Measurements from ENCODE around the gene DNAJA3. TPM values are rescaled to one million over a fixed set of nuclear protein-coding genes. Genes with fewer than 3 reads are reported as not detected.

DNAJA3 gene
- total and polyA plus RNA-seq, 12 donors, result 21.9 to 166 (median 76.5) TPM

- no peaks in the 10 kb centered on the region for H3K9me3 ChIP-seq (replicated peaks in 1 of 3)
- peaks cover 0 to 5% of the 10 kb centered on the region in 2 donors for H3K4me1 ChIP-seq (replicated peaks in 1 of 2)
- DNase-seq, result peak in 6 of 7 donors; percentile 49 to 79 (median 70)
- no peak for TF ChIP-seq CTCF (IDR thresholded peaks at IDR 0.05)
- no peak for TF ChIP-seq POLR2A (IDR thresholded peaks at IDR 0.05)
- 48 to 68% (median 57%) methylated on average over 5 of the region's 5 CpGs for WGBS, 4 donors
- H3K4me3 ChIP-seq, result no peak overlapping the region
- H3K36me3 ChIP-seq (replicated peaks in 1 of 2), result peaks cover 0 to 79% of the 10 kb centered on the region in 2 donors
- H3K27me3 ChIP-seq, result no peaks in the 10 kb centered on the region
- H3K27ac ChIP-seq, result peak overlapping the region in 1 of 5 donors; percentile 23
- intact Hi-C loops (cut with DNase I), result no loop called here
Measured at GRCh38 chr16:4452674-4453073, 27.0 kb downstream of the DNAJA3 start.

GRCh38 chr16:4454623-4455022 is 29.0 kb downstream of the DNAJA3 start:
- no peaks in the 10 kb centered on the region for H3K9me3 ChIP-seq (replicated peaks in 1 of 3)
- H3K27ac ChIP-seq, result no peak overlapping the region
- intact Hi-C loops (cut with DNase I), result no loop called here
- DNase-seq, result no peak
- TF ChIP-seq CTCF (IDR thresholded peaks at IDR 0.05) (no peak), POLR2A (IDR thresholded peaks at IDR 0.05) (no peak)
- no peak overlapping the region for H3K4me3 ChIP-seq
- H3K27me3 ChIP-seq, result no peaks in the 10 kb centered on the region
- peaks cover 8 to 14% of the 10 kb centered on the region in 2 donors for H3K4me1 ChIP-seq (replicated peaks in 1 of 2)
- 81 to 86% (median 84%) methylated on average over 6 to 9 of the region's 9 CpGs for WGBS, 4 donors
- peaks cover 0 to 65% of the 10 kb centered on the region in 2 donors for H3K36me3 ChIP-seq (replicated peaks in 1 of 2)

- H3K27me3 ChIP-seq, result no peaks in the 10 kb centered on the region
- intact Hi-C loops (cut with DNase I), result no loop called here
- TF ChIP-seq CTCF (IDR thresholded peaks at IDR 0.05) (no peak), POLR2A (IDR thresholded peaks at IDR 0.05) (no peak)
- H3K9me3 ChIP-seq (replicated peaks in 1 of 3), result no peaks in the 10 kb centered on the region
- no peak overlapping the region for H3K4me3 ChIP-seq
- no peak overlapping the region for H3K27ac ChIP-seq
- H3K4me1 ChIP-seq (replicated peaks in 1 of 2), result peaks cover 13 to 16% of the 10 kb centered on the region in 2 donors
- WGBS, 4 donors, result 88 to 95% (median 90%) methylated on average over 2 to 14 of the region's 14 CpGs
- DNase-seq, result no peak
- peaks cover 0 to 60% of the 10 kb centered on the region in 2 donors for H3K36me3 ChIP-seq (replicated peaks in 1 of 2)
Measured at GRCh38 chr16:4455081-4455480, 29.4 kb downstream of the DNAJA3 start.

- H3K9me3 ChIP-seq (replicated peaks in 1 of 3), result no peaks in the 10 kb centered on the region
- WGBS, 4 donors, result 65 to 86% (median 70%) methylated on average over 5 to 10 of the region's 10 CpGs
- TF ChIP-seq POLR2A (IDR thresholded peaks at IDR 0.05) (no peak), CTCF (IDR thresholded peaks at IDR 0.05) (no peak)
- no peaks in the 10 kb centered on the region for H3K27me3 ChIP-seq
- peaks cover 0 to 52% of the 10 kb centered on the region in 2 donors for H3K36me3 ChIP-seq (replicated peaks in 1 of 2)
- no peak overlapping the region for H3K4me3 ChIP-seq
- no peak for DNase-seq
- peaks cover 14 to 16% of the 10 kb centered on the region in 2 donors for H3K4me1 ChIP-seq (replicated peaks in 1 of 2)
- intact Hi-C loops (cut with DNase I), result no loop called here
- H3K27ac ChIP-seq, result peak overlapping the region in 1 of 5 donors; percentile 9
Measured at GRCh38 chr16:4455951-4456350, 30.3 kb downstream of the DNAJA3 start.

Data from adrenal gland (tissue), 12 donors.